ENCODE data around the gene FOXA2. TPM values are rescaled to one million over a fixed set of nuclear protein-coding genes. Genes with fewer than 3 reads are reported as not detected.

FOXA2 gene
- total RNA-seq, 2 donors from 2014 or later: 42.5 to 63.3 TPM

DNA sequence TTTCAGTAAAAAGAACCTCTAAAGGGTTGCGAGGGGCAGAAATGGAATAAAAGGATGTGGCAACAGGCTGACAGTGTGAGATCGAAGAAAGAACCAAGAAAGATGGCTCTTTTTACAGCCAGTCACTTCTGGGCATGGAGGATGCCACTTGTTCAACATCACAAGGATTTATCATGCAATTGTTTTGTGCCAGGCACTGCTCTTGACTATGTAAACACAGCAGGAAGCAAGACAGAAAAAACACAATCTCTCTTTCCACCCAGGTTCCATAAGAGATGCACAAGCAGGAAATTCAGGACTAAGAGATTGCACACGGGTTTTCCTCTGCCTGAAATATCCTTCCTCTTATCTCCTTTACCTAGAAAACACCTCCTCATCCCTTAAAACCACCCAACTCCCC is 38.0 kb downstream of the FOXA2 start:
- Histone ChIP-seq H3K4me1 (no peaks in the 10 kb centered on the region), H3K36me3 (replicated peaks in 1 of 2; ENCODE audit: insufficient read depth in 1 of 2, low read depth in 2 of 2) (no peaks in the 10 kb centered on the region), H3K27ac (no peak overlapping the region), H3K9me3 (no peaks in the 10 kb centered on the region), H3K27me3 (no peaks in the 10 kb centered on the region), H3K4me3 (no peak overlapping the region)
- ATAC-seq (no peak), DNase-seq (no peak)
- 64 to 78% methylated on average over 3 of the region's 3 CpGs for WGBS, 2 donors
- intact Hi-C loops (cut with DNase I): no loop called here
- TF ChIP-seq, protein P1, sequence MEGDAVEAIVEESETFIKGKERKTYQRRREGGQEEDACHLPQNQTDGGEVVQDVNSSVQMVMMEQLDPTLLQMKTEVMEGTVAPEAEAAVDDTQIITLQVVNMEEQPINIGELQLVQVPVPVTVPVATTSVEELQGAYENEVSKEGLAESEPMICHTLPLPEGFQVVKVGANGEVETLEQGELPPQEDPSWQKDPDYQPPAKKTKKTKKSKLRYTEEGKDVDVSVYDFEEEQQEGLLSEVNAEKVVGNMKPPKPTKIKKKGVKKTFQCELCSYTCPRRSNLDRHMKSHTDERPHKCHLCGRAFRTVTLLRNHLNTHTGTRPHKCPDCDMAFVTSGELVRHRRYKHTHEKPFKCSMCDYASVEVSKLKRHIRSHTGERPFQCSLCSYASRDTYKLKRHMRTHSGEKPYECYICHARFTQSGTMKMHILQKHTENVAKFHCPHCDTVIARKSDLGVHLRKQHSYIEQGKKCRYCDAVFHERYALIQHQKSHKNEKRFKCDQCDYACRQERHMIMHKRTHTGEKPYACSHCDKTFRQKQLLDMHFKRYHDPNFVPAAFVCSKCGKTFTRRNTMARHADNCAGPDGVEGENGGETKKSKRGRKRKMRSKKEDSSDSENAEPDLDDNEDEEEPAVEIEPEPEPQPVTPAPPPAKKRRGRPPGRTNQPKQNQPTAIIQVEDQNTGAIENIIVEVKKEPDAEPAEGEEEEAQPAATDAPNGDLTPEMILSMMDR (IDR thresholded peaks at IDR 0.05): no peak

DNA sequence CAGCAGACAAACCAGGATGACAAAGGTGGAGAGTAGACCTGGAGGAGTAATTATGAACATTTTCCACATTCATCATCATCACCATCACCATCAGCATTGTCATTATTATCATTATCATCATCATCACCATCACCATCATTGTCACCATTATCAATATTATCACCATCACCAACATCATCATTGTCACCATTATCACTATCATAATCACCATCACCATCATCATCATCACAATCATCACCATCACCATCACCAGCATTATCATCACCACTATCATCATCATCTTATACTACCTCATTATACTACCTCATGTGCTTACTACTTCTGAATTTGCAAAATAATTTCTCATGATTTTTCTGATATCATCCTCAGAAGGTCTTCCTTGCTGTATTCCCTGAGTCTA is 39.3 kb downstream of the FOXA2 start:
- no peaks in the 10 kb centered on the region for H3K9me3 ChIP-seq
- no peaks in the 10 kb centered on the region for H3K27me3 ChIP-seq
- no peak overlapping the region for H3K4me3 ChIP-seq
- no peak for ATAC-seq
- H3K27ac ChIP-seq: no peak overlapping the region
- no peaks in the 10 kb centered on the region for H3K4me1 ChIP-seq
- no peaks in the 10 kb centered on the region for H3K36me3 ChIP-seq (replicated peaks in 1 of 2; ENCODE audit: insufficient read depth in 1 of 2, low read depth in 2 of 2)
- intact Hi-C loops (cut with DNase I): no loop called here
- TF ChIP-seq, protein P1 (IDR thresholded peaks at IDR 0.05): no peak
- no peak for TF ChIP-seq POLR2A (IDR thresholded peaks at IDR 0.05)
- no peak for DNase-seq

DNA sequence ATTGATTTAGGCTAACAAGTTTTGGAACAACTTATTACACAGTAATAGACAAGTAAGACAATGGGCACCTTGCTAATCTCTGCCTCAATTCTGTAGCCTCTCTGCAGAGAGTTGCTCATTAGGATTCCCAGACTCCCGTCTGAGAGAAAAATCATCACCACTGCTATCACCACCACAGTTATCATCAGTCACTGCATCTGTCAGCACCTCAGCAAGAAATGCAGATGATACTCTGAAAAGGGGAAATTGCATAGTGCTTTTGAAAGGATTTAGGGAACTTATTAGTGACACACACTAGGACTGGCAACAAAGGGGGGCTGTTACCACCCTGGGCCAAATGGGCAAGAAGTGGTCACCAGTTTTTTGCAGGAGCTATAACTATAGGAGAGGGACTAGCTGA is 39.9 kb downstream of the FOXA2 start:
- Histone ChIP-seq H3K36me3 (replicated peaks in 1 of 2; ENCODE audit: insufficient read depth in 1 of 2, low read depth in 2 of 2) (no peaks in the 10 kb centered on the region), H3K4me1 (no peaks in the 10 kb centered on the region), H3K4me3 (no peak overlapping the region), H3K27ac (no peak overlapping the region), H3K9me3 (no peaks in the 10 kb centered on the region), H3K27me3 (no peaks in the 10 kb centered on the region)
- TF ChIP-seq, protein P1 (IDR thresholded peaks at IDR 0.05): no peak
- no peak for TF ChIP-seq POLR2A (IDR thresholded peaks at IDR 0.05)
- DNase-seq: no peak
- 68 to 78% methylated on average over 1 of the region's 1 CpG for WGBS, 2 donors
- no peak for ATAC-seq
- intact Hi-C loops (cut with DNase I): no loop called here

DNA sequence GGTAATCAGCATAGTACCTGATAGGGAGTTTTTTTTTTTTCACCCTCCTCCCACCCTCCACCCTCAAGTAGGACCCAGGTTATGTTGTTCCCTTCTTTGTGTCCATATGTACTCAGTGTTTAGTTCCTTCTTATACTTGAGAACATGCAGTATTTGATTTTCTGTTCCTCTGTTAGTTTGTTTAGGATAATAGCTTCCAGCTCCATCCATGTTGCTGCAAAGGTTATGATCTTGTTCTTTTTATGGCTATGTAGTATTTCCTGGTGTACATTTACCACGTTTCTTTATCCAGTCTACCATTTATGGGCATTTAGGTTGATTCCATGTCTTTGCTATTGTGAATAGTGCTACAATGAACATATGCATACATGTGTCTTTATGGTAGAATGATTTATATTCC is 41.9 kb downstream of the FOXA2 start:
- TF ChIP-seq, protein P1 (IDR thresholded peaks at IDR 0.05): no peak
- no peak for TF ChIP-seq POLR2A (IDR thresholded peaks at IDR 0.05)
- Histone ChIP-seq H3K9me3 (no peaks in the 10 kb centered on the region), H3K36me3 (replicated peaks in 1 of 2; ENCODE audit: insufficient read depth in 1 of 2, low read depth in 2 of 2) (no peaks in the 10 kb centered on the region), H3K4me1 (no peaks in the 10 kb centered on the region), H3K4me3 (no peak overlapping the region), H3K27me3 (no peaks in the 10 kb centered on the region), H3K27ac (no peak overlapping the region)
- no peak for ATAC-seq
- intact Hi-C loops (cut with DNase I): no loop called here
- 63 to 76% methylated on average over 1 of the region's 1 CpG for WGBS, 2 donors
- no peak for DNase-seq

DNA sequence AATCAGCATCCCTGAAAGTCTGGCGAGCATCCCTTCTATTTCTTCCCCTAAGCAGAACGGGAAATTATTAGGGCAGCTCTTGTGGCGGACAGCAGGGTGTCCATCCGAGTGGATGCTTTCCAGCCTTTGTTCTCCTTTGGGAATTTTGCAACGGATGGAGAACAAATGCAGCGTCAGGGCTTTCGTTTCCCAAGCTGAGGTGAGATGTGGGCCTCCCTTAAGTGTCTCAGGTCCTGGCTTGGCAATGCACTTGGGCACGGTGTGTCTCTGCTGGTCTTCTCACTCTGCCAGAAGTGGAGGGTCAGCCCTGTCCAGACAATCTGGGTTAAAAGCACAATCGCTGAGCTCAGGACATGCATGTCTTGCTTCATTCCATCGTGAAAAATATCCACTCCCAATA is 43.5 kb downstream of the FOXA2 start:
- no peak overlapping the region for H3K27ac ChIP-seq
- no peaks in the 10 kb centered on the region for H3K27me3 ChIP-seq
- H3K36me3 ChIP-seq (replicated peaks in 1 of 2; ENCODE audit: insufficient read depth in 1 of 2, low read depth in 2 of 2): no peaks in the 10 kb centered on the region
- ATAC-seq: no peak
- no peaks in the 10 kb centered on the region for H3K9me3 ChIP-seq
- TF ChIP-seq, protein P1 (IDR thresholded peaks at IDR 0.05): no peak
- no peak for TF ChIP-seq POLR2A (IDR thresholded peaks at IDR 0.05)
- intact Hi-C loops (cut with DNase I): no loop called here
- DNase-seq: no peak
- H3K4me3 ChIP-seq: no peak overlapping the region
- H3K4me1 ChIP-seq: no peaks in the 10 kb centered on the region
- 72 to 75% methylated on average over 10 of the region's 10 CpGs for WGBS, 2 donors
